MM.1S (cell line): ENCODE measurements around the gene YBX2.

ENCODE experiments used
- DNase-seq: peaks from one replicate; pipeline ENCODE4 v3.0.0-alpha.2; 2015
- H2AFZ ChIP-seq: fragments of 300-600 bp; sonication (generic); 2 replicates; pipeline ENCODE4 v1.6.0; 2016; ENCODE audit warnings: antibody characterized with exemption, low read length
- H3F3A ChIP-seq: fragments of 300-600 bp; sonication (generic); 2 replicates; pipeline ENCODE4 v1.6.1; 2016; ENCODE audit warnings: mild to moderate bottlenecking, antibody characterized with exemption, low read length, moderate library complexity, mixed read lengths; ENCODE audit not compliant: insufficient read depth
- H3K27ac ChIP-seq: fragments of 300-600 bp; sonication (generic); 2 replicates; pipeline ENCODE4 v1.5.1; 2016; ENCODE audit warnings: mild to moderate bottlenecking, low read length
- H3K27me3 ChIP-seq: fragments of 300-600 bp; sonication (generic); replicated peaks from 2 replicates; pipeline ENCODE4 v1.6.0; 2016; ENCODE audit warnings: low read length; ENCODE audit not compliant: insufficient read depth
- H3K36me3 ChIP-seq: fragments of 300-600 bp; sonication (generic); replicated peaks from 2 replicates; pipeline ENCODE4 v1.6.1; 2016; ENCODE audit warnings: mild to moderate bottlenecking, low read length, mixed read lengths; ENCODE audit not compliant: insufficient read depth
- H3K4me1 ChIP-seq: fragments of 300-600 bp; sonication (generic); 2 replicates; pipeline ENCODE4 v1.6.1; 2016; ENCODE audit warnings: low read length, mixed read lengths
- H3K4me2 ChIP-seq: fragments of 300-600 bp; sonication (generic); 2 replicates; pipeline ENCODE4 v1.6.0; 2016; ENCODE audit warnings: low read depth, low read length
- H3K4me3 ChIP-seq: fragments of 300-600 bp; sonication (generic); 2 replicates; pipeline ENCODE4 v1.5.1; 2016; ENCODE audit warnings: low read length, mixed read lengths
- H3K79me2 ChIP-seq: fragments of 300-600 bp; sonication (generic); 2 replicates; pipeline ENCODE4 v1.6.1; 2016; ENCODE audit warnings: mixed run types, low read length, mixed read lengths
- H3K9ac ChIP-seq: fragments of 300-600 bp; sonication (generic); 2 replicates; pipeline ENCODE4 v1.6.1; 2016; ENCODE audit warnings: low read length, mixed read lengths
- H3K9me2 ChIP-seq: fragments of 300-600 bp; sonication (generic); replicated peaks from 2 replicates; pipeline ENCODE4 v1.6.1; 2016; ENCODE audit warnings: mild to moderate bottlenecking, low read length, mixed read lengths; ENCODE audit not compliant: insufficient read depth
- H3K9me3 ChIP-seq: fragments of 300-600 bp; sonication (generic); replicated peaks from 2 replicates; pipeline ENCODE4 v1.6.1; 2016; ENCODE audit warnings: mild to moderate bottlenecking, low read length, mixed read lengths; ENCODE audit not compliant: insufficient read depth
- H4K20me1 ChIP-seq: fragments of 300-600 bp; sonication (generic); 2 replicates; pipeline ENCODE4 v1.6.1; 2016; ENCODE audit warnings: mild to moderate bottlenecking, low read length, moderate library complexity, mixed read lengths; ENCODE audit not compliant: insufficient read depth
- EZH2 ChIP-seq: fragments of 300-600 bp; sonication (generic); optimal IDR thresholded peaks from 2 replicates; pipeline ENCODE3; 2017; ENCODE audit warnings: low read depth, mild to moderate bottlenecking, antibody characterized with exemption, low read length, mixed read lengths
- EZH2phosphoT487 ChIP-seq: fragments of 300-600 bp; sonication (generic); IDR thresholded peaks from 2 replicates; pipeline ENCODE4 v1.6.1; 2018; ENCODE audit warnings: antibody characterized with exemption, low read length
- TF ChIP-seq, protein P1 (sequence below): fragments of 300-600 bp; sonication (generic); IDR thresholded peaks from 2 replicates; pipeline ENCODE4 v1.5.1; 2016; ENCODE audit warnings: antibody characterized with exemption, low read length, mixed read lengths

The YBX2 gene

GRCh38 chr17:7253082-7253481 is 41.4 kb downstream of the YBX2 start:
- H3K27ac ChIP-seq, result peak overlapping the region; percentile 99; the same call in 1 of the 2 replicates
- H3K79me2 ChIP-seq, result peaks cover 44% of the 10 kb centered on the region

GRCh38 chr17:7252176-7253043 is 42.0 kb downstream of the YBX2 start, which contains the start of gene ELP5:
TSS of gene ELP5 (plus strand) at chr17:7252215. CDS start at chr17:7252551, 336 bp downstream.
- H3K36me3 ChIP-seq, result 0 out of 2 replicates have a peak, but pooled peaks cover 4% of the 10 kb centered on the region
- peaks cover 51% of the 10 kb centered on the region for H3K79me2 ChIP-seq
- TF ChIP-seq EZH2, result no peak
- TF ChIP-seq, protein P1, sequence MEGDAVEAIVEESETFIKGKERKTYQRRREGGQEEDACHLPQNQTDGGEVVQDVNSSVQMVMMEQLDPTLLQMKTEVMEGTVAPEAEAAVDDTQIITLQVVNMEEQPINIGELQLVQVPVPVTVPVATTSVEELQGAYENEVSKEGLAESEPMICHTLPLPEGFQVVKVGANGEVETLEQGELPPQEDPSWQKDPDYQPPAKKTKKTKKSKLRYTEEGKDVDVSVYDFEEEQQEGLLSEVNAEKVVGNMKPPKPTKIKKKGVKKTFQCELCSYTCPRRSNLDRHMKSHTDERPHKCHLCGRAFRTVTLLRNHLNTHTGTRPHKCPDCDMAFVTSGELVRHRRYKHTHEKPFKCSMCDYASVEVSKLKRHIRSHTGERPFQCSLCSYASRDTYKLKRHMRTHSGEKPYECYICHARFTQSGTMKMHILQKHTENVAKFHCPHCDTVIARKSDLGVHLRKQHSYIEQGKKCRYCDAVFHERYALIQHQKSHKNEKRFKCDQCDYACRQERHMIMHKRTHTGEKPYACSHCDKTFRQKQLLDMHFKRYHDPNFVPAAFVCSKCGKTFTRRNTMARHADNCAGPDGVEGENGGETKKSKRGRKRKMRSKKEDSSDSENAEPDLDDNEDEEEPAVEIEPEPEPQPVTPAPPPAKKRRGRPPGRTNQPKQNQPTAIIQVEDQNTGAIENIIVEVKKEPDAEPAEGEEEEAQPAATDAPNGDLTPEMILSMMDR, result peak; percentile 48
- no peak for TF ChIP-seq EZH2phosphoT487
- H3K4me3 ChIP-seq, result peak within 1 kb of the TSS; percentile 71
- peaks cover 18% of the 10 kb centered on the region for H3K4me1 ChIP-seq
- no peaks in the 10 kb centered on the region for H4K20me1 ChIP-seq
- peak within 1 kb of the TSS; percentile 81 for H3K4me2 ChIP-seq
- peak within 1 kb of the TSS; percentile 81 for H2AFZ ChIP-seq
- no peaks in the 10 kb centered on the region for H3K27me3 ChIP-seq
- peak within 1 kb of the TSS; percentile 99 for H3K9ac ChIP-seq
- peak within 1 kb of the TSS; percentile 99 for H3K27ac ChIP-seq
- H3F3A ChIP-seq, result peaks cover 6% of the 10 kb centered on the region
- peak; percentile 93 for DNase-seq
- no peaks in the 10 kb centered on the region for H3K9me3 ChIP-seq
- no peaks in the 10 kb centered on the region for H3K9me2 ChIP-seq

More at GRCh38 chr17:7253082-7253481, 41.4 kb downstream of the YBX2 start:
- peak overlapping the region; percentile 71 for H3K4me3 ChIP-seq
- H3K9me2 ChIP-seq, result no peaks in the 10 kb centered on the region
- peak overlapping the region; percentile 99; the same call in 1 of the 2 replicates for H3K9ac ChIP-seq
- peaks cover 6% of the 10 kb centered on the region for H3F3A ChIP-seq
- peaks cover 18% of the 10 kb centered on the region for H3K4me1 ChIP-seq
- DNase-seq, result no peak
- H3K9me3 ChIP-seq, result no peaks in the 10 kb centered on the region
- H3K27me3 ChIP-seq, result no peaks in the 10 kb centered on the region
- 0 out of 2 replicates have a peak, but pooled peaks cover 4% of the 10 kb centered on the region for H3K36me3 ChIP-seq
- H4K20me1 ChIP-seq, result no peaks in the 10 kb centered on the region
- peak overlapping the region; percentile 81 for H3K4me2 ChIP-seq
- H2AFZ ChIP-seq, result no peak overlapping the region
- TF ChIP-seq EZH2, result no peak
- TF ChIP-seq, protein P1, result no peak
- no peak for TF ChIP-seq EZH2phosphoT487

DNA sequence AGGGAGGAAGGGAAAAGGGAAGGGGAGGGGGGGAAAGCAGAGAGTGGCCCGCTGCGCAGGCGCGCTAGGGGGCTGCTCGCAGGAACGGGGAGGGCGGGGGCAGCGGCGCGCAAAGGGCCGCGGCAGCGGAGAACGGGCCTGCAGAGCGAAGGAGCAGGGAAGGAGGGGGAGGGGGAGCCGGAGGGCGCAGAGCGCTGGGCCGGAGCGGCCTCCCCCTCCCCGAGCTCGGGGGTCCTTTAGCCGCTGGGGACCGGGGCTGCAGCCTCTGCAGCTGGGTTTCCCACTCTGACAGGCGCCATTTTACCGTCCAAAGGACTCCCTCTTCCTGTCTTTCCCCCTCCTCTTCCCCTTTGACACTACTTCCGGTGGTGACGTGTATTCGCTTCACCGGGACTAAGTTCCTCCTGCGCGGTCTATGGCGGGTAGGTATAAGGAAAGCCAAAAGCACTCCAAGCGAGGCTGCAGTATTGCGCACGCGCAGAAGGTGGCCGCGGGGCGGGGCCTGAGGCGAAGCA is 42.7 kb downstream of the YBX2 start, which contains the start of gene CTDNEP1:
CTDNEP1 (minus strand) TSS at position 74 of the 515 bp plus-strand sequence. CDS start 438 bp downstream, outside the sequence.
- peaks cover 18% of the 10 kb centered on the region for H3K4me1 ChIP-seq

More for the DNA sequence above, 42.7 kb downstream of the YBX2 start, which contains the start of gene CTDNEP1:
- 0 out of 2 replicates have a peak, but pooled peaks cover 4% of the 10 kb centered on the region for H3K36me3 ChIP-seq
- H3K9me3 ChIP-seq, result no peaks in the 10 kb centered on the region
- TF ChIP-seq EZH2phosphoT487, result no peak
- TF ChIP-seq, protein P1, result no peak
- no peak for TF ChIP-seq EZH2
- peak within 1 kb of the TSS; percentile 71 for H3K4me3 ChIP-seq
- peak within 1 kb of the TSS; percentile 99 for H3K27ac ChIP-seq
- H3K79me2 ChIP-seq, result peaks cover 58% of the 10 kb centered on the region
- no peaks in the 10 kb centered on the region for H3K9me2 ChIP-seq
- peak within 1 kb of the TSS; percentile 81 for H3K4me2 ChIP-seq
- H2AFZ ChIP-seq, result peak within 1 kb of the TSS; percentile 81
- DNase-seq, result peak; percentile 99
- H3K9ac ChIP-seq, result peak within 1 kb of the TSS; percentile 99
- peaks cover 6% of the 10 kb centered on the region for H3F3A ChIP-seq
- H3K27me3 ChIP-seq, result no peaks in the 10 kb centered on the region
- no peaks in the 10 kb centered on the region for H4K20me1 ChIP-seq
